AG04450 (cell line): ENCODE data around the gene GPHN. TPM values are rescaled to one million over a fixed set of nuclear protein-coding genes. Genes with fewer than 3 reads are reported as not detected.

Source experiments
- CTCF ChIA-PET: fragments of 300-600, 350-600 bp; formaldehyde crosslinking; extraction: SDS; loops from one replicate; lab custom pipeline; 2022; ENCODE audit warnings: antibody characterized with exemption, inconsistent platforms; lab: Charles Lee
- POLR2A ChIA-PET: fragments of 350-600 bp; formaldehyde crosslinking; extraction: SDS; loops from one replicate; lab custom pipeline; 2021; ENCODE audit warnings: antibody characterized with exemption, inconsistent platforms; lab: Yijun Ruan, JAX
- DNase-seq: peaks from one replicate; pipeline ENCODE4 v3.0.0-alpha.2; 2011; ENCODE audit warnings: low read depth, low spot score
- H3K27ac ChIP-seq: one replicate; pipeline ENCODE4 v1.5.1; 2012; ENCODE audit warnings: low read depth, low read length, control low read depth
- H3K27me3 ChIP-seq: one replicate; pipeline ENCODE4 v1.6.0; 2012; ENCODE audit warnings: low read length; ENCODE audit not compliant: control insufficient read depth, insufficient read depth
- H3K4me3 ChIP-seq: 2 replicates; pipeline ENCODE4 v1.5.1; 2011; ENCODE audit warnings: mild to moderate bottlenecking, low read depth, low read length, control low read depth
- H3K9me3 ChIP-seq: 2 replicates; pipeline ENCODE4 v1.5.1; 2012; ENCODE audit warnings: low read length; ENCODE audit not compliant: control insufficient read depth, insufficient read depth
- CTCF ChIP-seq: IDR thresholded peaks from 2 replicates; pipeline ENCODE4 v1.5.1; 2011; ENCODE audit warnings: low read depth, low read length, control low read depth, inconsistent platforms
- polyA plus RNA-seq: library from polyadenylated mRNA; depleted of rRNA; stranded (reverse); fragments of >200 nt; gene quantifications from 2 replicates; pipeline ENCODE4 v1.2.3, GENCODE V29; 2011

The GPHN gene
- polyA plus RNA-seq, 1 experiment, result 7.7 TPM

DNA sequence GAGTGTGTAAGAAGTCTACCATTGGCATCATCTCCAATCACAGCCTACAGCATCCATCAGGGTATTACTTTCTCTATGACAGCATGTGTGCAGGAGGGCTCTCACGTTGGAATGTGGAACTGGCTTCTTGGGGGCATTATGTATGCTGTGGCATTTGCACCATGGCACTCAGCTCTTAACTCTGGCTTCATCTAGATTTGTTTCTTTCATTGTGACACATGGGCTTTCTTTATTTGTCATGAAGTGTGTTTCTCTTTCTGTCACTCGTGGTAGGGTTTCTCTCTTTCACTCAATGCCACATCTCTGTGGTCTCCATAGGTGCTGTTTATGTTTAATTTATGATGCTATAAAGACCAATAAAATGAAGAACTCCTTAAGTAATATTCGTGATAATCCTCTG lies 490.1 kb downstream of the GPHN start:
- CTCF ChIA-PET, result interaction anchor here (1.3 kb wide), 1 partner anchor 374 kb away, joined by 5 read pairs; no protein-coding TSS in a partner anchor
- POLR2A ChIA-PET, result no interaction called here
- no peak for DNase-seq
- no peak for TF ChIP-seq CTCF
- Histone ChIP-seq H3K27ac (no peak overlapping the region), H3K27me3 (no peaks in the 10 kb centered on the region), H3K9me3 (no peaks in the 10 kb centered on the region), H3K4me3 (no peak overlapping the region)

- no peak for TF ChIP-seq CTCF
- no peak for DNase-seq
- no peak overlapping the region for H3K27ac ChIP-seq
- CTCF ChIA-PET, result interaction anchor here (0.7 kb wide), 1 partner anchor 114 kb away, joined by 4 read pairs; no protein-coding TSS in a partner anchor
- POLR2A ChIA-PET, result no interaction called here
- no peak overlapping the region for H3K4me3 ChIP-seq
- H3K9me3 ChIP-seq, result no peaks in the 10 kb centered on the region
- H3K27me3 ChIP-seq, result no peaks in the 10 kb centered on the region
Observed at GRCh38 chr14:66999978-67000377, 492.0 kb downstream of the GPHN start.

DNA sequence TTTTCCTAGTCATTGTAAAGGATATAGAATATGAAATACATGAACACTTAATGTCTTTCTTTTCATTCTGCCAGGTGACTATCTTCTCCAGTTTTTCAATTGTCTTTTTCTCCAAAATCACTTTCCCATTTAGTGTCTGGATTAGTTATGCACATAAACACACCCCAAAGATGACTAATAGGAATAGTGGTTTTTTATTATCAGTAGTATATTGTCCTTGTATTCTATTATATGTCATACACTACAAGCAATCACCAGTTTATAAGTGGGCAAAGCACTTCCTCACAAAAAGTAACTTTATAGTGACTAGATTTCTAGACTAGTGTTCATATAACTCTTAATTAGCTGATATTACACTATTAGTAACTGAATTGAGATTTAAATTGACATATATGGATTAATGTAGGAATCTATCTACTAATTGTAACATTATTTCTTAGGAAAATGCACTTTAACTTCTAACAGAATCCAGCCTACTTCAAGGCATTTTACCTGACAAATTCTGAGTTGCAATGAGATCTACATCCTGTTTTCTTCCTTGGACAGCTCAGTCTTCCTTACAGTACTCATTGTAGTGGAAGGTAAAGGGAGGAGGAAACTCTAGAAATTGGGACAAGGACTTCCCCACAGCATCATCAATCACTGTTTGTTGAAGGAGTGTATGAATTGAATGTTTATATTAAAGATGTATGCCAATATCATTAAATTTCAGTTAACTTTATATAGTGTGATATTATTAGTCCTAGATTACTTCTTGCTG lies 495.2 kb downstream of the GPHN start:
- H3K4me3 ChIP-seq, result no peak overlapping the region
- no peak overlapping the region for H3K27ac ChIP-seq
- DNase-seq, result no peak
- ChIA-PET CTCF (no interaction called here), POLR2A (no interaction called here)
- no peaks in the 10 kb centered on the region for H3K27me3 ChIP-seq
- no peaks in the 10 kb centered on the region for H3K9me3 ChIP-seq
- TF ChIP-seq CTCF, result no peak

- DNase-seq, result no peak
- ChIA-PET POLR2A (no interaction called here), CTCF (no interaction called here)
- no peaks in the 10 kb centered on the region for H3K9me3 ChIP-seq
- H3K4me3 ChIP-seq, result no peak overlapping the region
- no peak overlapping the region for H3K27ac ChIP-seq
- H3K27me3 ChIP-seq, result no peaks in the 10 kb centered on the region
- TF ChIP-seq CTCF, result no peak
Observed at GRCh38 chr14:67004521-67004920, 496.6 kb downstream of the GPHN start.

GRCh38 chr14:67010602-67011001 lies 502.7 kb downstream of the GPHN start:
- Histone ChIP-seq H3K9me3 (no peaks in the 10 kb centered on the region), H3K27ac (no peak overlapping the region), H3K4me3 (no peak overlapping the region), H3K27me3 (no peaks in the 10 kb centered on the region)
- no peak for TF ChIP-seq CTCF
- POLR2A ChIA-PET, result no interaction called here
- no peak for DNase-seq
- CTCF ChIA-PET, result interaction anchor here (1.0 kb wide), 1 partner anchor 10 kb away, joined by 4 read pairs; no protein-coding TSS in a partner anchor
